GM23248 (cell line): ENCODE data around the gene CASQ1.

Experiments
- EZH2 ChIP-seq: fragments of 200-600 bp; sonication (generic); IDR thresholded peaks from 2 replicates; pipeline ENCODE4 v1.6.1; 2018; ENCODE audit warnings: antibody characterized with exemption, mild to moderate bottlenecking; ENCODE audit not compliant: insufficient read depth, poor library complexity, severe bottlenecking
- EZH2phosphoT487 ChIP-seq: fragments of 200-600 bp; sonication (generic); IDR thresholded peaks from 2 replicates; pipeline ENCODE4 v1.6.1; 2018; ENCODE audit warnings: antibody characterized with exemption, moderate library complexity, mild to moderate bottlenecking, low read depth; ENCODE audit not compliant: insufficient read depth

DNA sequence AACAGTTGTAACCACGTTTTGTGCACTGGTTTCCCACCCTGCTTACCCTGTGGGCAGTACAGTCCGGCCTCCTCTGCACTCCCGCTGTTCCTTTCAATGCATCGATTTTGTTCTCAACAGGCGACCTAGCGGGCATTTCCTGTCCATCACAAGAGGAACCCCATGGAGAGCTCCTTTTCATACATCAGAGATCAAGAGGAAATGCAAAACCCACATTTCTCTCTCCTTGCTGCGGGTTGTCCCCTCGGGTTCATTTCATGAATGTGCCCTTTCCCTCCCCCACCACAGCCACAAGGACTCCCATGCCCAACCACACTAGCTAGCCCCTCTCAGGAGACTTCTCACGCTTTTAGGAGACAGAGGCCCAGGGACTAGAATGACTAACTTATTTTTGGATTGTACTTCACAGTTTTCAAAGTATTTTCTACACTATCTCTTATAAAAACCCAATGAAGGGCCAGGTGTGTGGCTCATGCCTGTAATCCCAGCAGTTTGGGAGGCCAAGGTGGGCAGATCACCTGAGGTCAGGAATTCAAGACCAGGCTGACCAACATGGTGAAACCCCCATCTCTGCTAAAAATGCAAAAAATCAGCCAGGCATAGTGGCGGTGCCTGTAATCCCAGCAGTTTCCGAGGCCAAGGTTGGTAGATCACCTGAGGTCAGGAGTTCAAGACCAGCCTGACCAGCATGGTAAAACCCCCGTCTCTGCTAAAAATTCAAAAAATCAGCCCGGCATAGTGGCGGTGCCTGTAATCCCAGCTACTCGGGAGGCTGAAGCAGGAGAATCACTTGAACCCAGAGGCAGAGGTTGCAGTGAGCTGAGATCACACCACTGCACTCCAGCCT is 20.6 kb upstream of the CASQ1 start:
- TF ChIP-seq EZH2phosphoT487 (no peak), EZH2 (no peak)
